H9 (cell line): Measurements from ENCODE around the gene SNX15. TPM values are rescaled to one million over a fixed set of nuclear protein-coding genes. Genes with fewer than 3 reads are reported as not detected.
A peak's percentile ranks its signal among the peaks of the same experiment; 100 is the strongest.

Experiments
- DNase-seq: peaks from one replicate; pipeline ENCODE4 v3.0.0-alpha.2; 2017
- H2AFZ ChIP-seq: one replicate; pipeline ENCODE4 v1.6.1; 2013; ENCODE audit warnings: mild to moderate bottlenecking, low read length, control low read depth, moderate library complexity
- H2AK5ac ChIP-seq: 2 replicates; pipeline ENCODE4 v1.6.1; 2013; ENCODE audit warnings: low read length, control low read depth, mixed read lengths; ENCODE audit not compliant: insufficient read length
- H2BK120ac ChIP-seq: one replicate; pipeline ENCODE4 v1.6.1; 2013; ENCODE audit warnings: low read depth, mild to moderate bottlenecking, low read length, control low read depth, inconsistent platforms; ENCODE audit not compliant: poor library complexity, severe bottlenecking
- H2BK12ac ChIP-seq: 2 replicates; pipeline ENCODE4 v1.6.1; 2013; ENCODE audit warnings: low read length, control low read depth, mixed read lengths, low read depth; ENCODE audit not compliant: insufficient read length
- H2BK15ac ChIP-seq: 2 replicates; pipeline ENCODE4 v1.6.1; 2013; ENCODE audit warnings: low read depth, low read length, control low read depth
- H2BK20ac ChIP-seq: one replicate; pipeline ENCODE4 v1.6.1; 2013; ENCODE audit warnings: low read depth, mild to moderate bottlenecking, low read length, control low read depth, inconsistent platforms; ENCODE audit not compliant: poor library complexity, severe bottlenecking
- H2BK5ac ChIP-seq: 2 replicates; pipeline ENCODE4 v1.6.1; 2013; ENCODE audit warnings: low read length, control low read depth, mixed read lengths; ENCODE audit not compliant: insufficient read length
- H3K14ac ChIP-seq: 2 replicates; pipeline ENCODE4 v1.6.1; 2013; ENCODE audit warnings: low read length, control low read depth; ENCODE audit not compliant: insufficient read depth
- H3K18ac ChIP-seq: 2 replicates; pipeline ENCODE4 v1.6.1; 2013; ENCODE audit warnings: low read depth, mild to moderate bottlenecking, mixed read lengths, low read length, control low read depth; ENCODE audit not compliant: insufficient read length
- H3K23ac ChIP-seq: 2 replicates; pipeline ENCODE4 v1.6.1; 2013; ENCODE audit warnings: low read length, control low read depth, mixed read lengths, low read depth; ENCODE audit not compliant: insufficient read length
- H3K23me2 ChIP-seq: 2 replicates; pipeline ENCODE4 v1.6.1; 2013; ENCODE audit warnings: low read depth, mild to moderate bottlenecking, mixed read lengths, low read length, control low read depth; ENCODE audit not compliant: insufficient read length, poor library complexity, severe bottlenecking
- H3K27ac ChIP-seq: 2 replicates; pipeline ENCODE4 v1.5.1; 2013; ENCODE audit warnings: low read length, control low read depth, mixed read lengths, low read depth; ENCODE audit not compliant: insufficient read length
- H3K27me3 ChIP-seq: 2 replicates; pipeline ENCODE4 v1.6.1; 2013; ENCODE audit warnings: low read length, control low read depth, inconsistent platforms; ENCODE audit not compliant: insufficient read depth
- H3K4ac ChIP-seq: 2 replicates; pipeline ENCODE4 v1.6.1; 2013; ENCODE audit warnings: low read depth, mild to moderate bottlenecking, control low read depth, inconsistent platforms, low read length, moderate library complexity
- H3K4me1 ChIP-seq: 2 replicates; pipeline ENCODE4 v1.6.1; 2013; ENCODE audit warnings: low read length, control low read depth, inconsistent platforms; ENCODE audit not compliant: insufficient read depth
- H3K4me2 ChIP-seq: 2 replicates; pipeline ENCODE4 v1.6.1; 2013; ENCODE audit warnings: low read length, control low read depth, mixed read lengths; ENCODE audit not compliant: insufficient read length, insufficient read depth
- H3K56ac ChIP-seq: 2 replicates; pipeline ENCODE4 v1.6.1; 2013; ENCODE audit warnings: low read depth, mild to moderate bottlenecking, mixed read lengths, low read length, control low read depth; ENCODE audit not compliant: insufficient read length
- H3K79me1 ChIP-seq: 2 replicates; pipeline ENCODE4 v1.6.1; 2013; ENCODE audit warnings: low read depth, mild to moderate bottlenecking, moderate library complexity, low read length, control low read depth, inconsistent platforms; ENCODE audit not compliant: insufficient read depth, poor library complexity, severe bottlenecking
- H3K79me2 ChIP-seq: 2 replicates; pipeline ENCODE4 v1.6.1; 2013; ENCODE audit warnings: low read length, control low read depth, inconsistent platforms; ENCODE audit not compliant: insufficient read depth
- H3K9ac ChIP-seq: 2 replicates; pipeline ENCODE4 v1.6.1; 2013; ENCODE audit warnings: low read length, control low read depth, mixed read lengths; ENCODE audit not compliant: insufficient read length; ENCODE audit errors: extremely low read depth
- H3K9me3 ChIP-seq: one replicate; pipeline ENCODE4 v1.6.1; 2013; ENCODE audit warnings: low read depth, low read length, inconsistent platforms; ENCODE audit not compliant: control insufficient read depth
- H3T11ph ChIP-seq: one replicate; pipeline ENCODE4 v1.6.1; 2013; ENCODE audit warnings: mild to moderate bottlenecking, low read length, control low read depth, inconsistent platforms
- H4K20me1 ChIP-seq: one replicate; pipeline ENCODE4 v1.6.1; 2013; ENCODE audit not compliant: control insufficient read depth, insufficient read length, insufficient read depth
- H4K5ac ChIP-seq: 2 replicates; pipeline ENCODE4 v1.6.1; 2013; ENCODE audit warnings: low read depth, mild to moderate bottlenecking, mixed read lengths, low read length, control low read depth; ENCODE audit not compliant: insufficient read length
- H4K8ac ChIP-seq: replicated peaks from 2 replicates; pipeline ENCODE4 v1.6.1; 2013; ENCODE audit warnings: low read length, control low read depth, mixed read lengths, low read depth; ENCODE audit not compliant: insufficient read length
- H4K91ac ChIP-seq: 2 replicates; pipeline ENCODE4 v1.6.1; 2013; ENCODE audit warnings: low read depth, mild to moderate bottlenecking, moderate library complexity, mixed read lengths, low read length, control low read depth; ENCODE audit not compliant: insufficient read length
- H3K27ac Mint-ChIP-seq, 3 experiments: 2 replicates in 2 of 3; 3 replicates in 1 of 3; pipeline ENCODE4 v1.8.0; 2020 to 2021; ENCODE audit warnings: mixed read lengths in 3 of 3, mild to moderate bottlenecking in 1 of 3, moderate library complexity in 1 of 3
- H3K27me3 Mint-ChIP-seq: 2 replicates; pipeline ENCODE4 v1.8.0; 2021; ENCODE audit warnings: low read depth, mild to moderate bottlenecking, moderate library complexity, mixed read lengths
- H3K36me3 Mint-ChIP-seq, 3 experiments: 2 replicates in 2 of 3; 3 replicates in 1 of 3; pipeline ENCODE4 v1.8.0; 2020 to 2021; ENCODE audit warnings: low read depth in 3 of 3, mixed read lengths in 3 of 3; ENCODE audit not compliant: insufficient read depth in 1 of 3
- H3K4me1 Mint-ChIP-seq, 2 experiments: 2 replicates each; pipeline ENCODE4 v1.8.0; 2020; ENCODE audit warnings: mixed read lengths in 2 of 2
- H3K4me3 Mint-ChIP-seq, 2 experiments: 2 replicates in 1 of 2; 3 replicates in 1 of 2; pipeline ENCODE4 v1.8.0; 2020 to 2021; ENCODE audit warnings: mild to moderate bottlenecking in 2 of 2, mixed read lengths in 2 of 2, moderate library complexity in 1 of 2
- H3K9me3 Mint-ChIP-seq, 2 experiments: 2 replicates in 1 of 2; 3 replicates in 1 of 2; pipeline ENCODE4 v1.8.0; 2020; ENCODE audit warnings: mild to moderate bottlenecking in 2 of 2, mixed read lengths in 2 of 2, moderate library complexity in 1 of 2
- CTCF ChIP-seq: fragments of 200-600 bp; sonication (generic); conservative IDR thresholded peaks from 3 replicates; pipeline ENCODE4 v1.8.0; 2021; ENCODE audit warnings: antibody characterized with exemption, mild to moderate bottlenecking
- WGBS: extraction: QIAGEN DNeasy Blood & Tissue Kit; methylation state at CpG from one replicate; pipeline ENCODE4 v1.1.7; 2013; ENCODE audit warnings: missing lambda C conversion rate, low lambda C conversion rate, mixed read lengths; ENCODE audit not compliant: insufficient read length; ENCODE audit errors: extremely low coverage; 5-methylcytosine and 5-hydroxymethylcytosine counted together
- total RNA-seq: library from RNA; stranded (reverse); gene quantifications from 2 replicates; pipeline ENCODE4 v1.2.1, GENCODE V29; 2021

Gene SNX15
- total RNA-seq, 1 experiment from 2014 or later: 24.3 TPM

DNA sequence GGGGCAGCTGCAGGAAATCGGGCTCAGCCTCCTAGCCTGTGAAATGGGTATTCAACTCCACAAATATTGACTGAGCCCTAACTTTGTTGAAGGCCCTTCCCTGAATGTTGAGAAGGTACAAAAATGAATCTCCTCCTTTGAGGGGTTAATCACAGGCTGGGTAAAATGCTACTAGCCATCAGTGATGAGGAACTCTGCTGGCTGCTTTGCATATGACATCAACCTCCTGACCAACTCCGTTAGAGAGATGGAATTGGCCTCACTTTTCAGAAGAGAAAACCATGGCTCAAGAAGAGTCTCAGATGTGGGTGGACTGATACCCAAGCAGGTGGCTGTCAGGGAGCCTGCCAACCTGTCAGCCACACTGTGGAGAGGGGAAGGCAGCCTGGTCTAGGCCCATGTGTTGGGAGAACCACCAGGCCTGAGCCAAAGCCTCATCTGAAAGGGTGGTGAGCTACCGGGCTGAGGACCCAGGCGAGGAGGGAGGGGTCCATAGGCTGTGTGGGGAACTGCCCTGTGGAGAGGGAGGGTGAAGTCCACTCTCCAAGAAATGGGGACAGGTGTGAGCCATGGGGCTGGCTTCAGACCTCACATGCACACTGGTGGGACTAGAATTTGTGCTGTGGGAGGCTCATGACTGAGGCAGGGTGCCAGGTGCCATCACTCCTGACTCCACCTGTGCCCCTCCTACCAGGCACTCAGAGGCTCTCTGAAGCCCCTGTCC lies 44.8 kb downstream of the SNX15 start:
- Histone ChIP-seq H3K18ac (no peak overlapping the region), H3K27ac (no peak overlapping the region), H2BK15ac (no peak overlapping the region), H2AFZ (no peak overlapping the region), H2BK20ac (no peak overlapping the region), H4K5ac (peak overlapping the region; percentile 42), H3K56ac (no peak overlapping the region), H3K4me1 (peaks cover 2% of the 10 kb centered on the region; the same call in 1 of the 2 replicates), H3K4ac (no peak overlapping the region), H3K23me2 (no peaks in the 10 kb centered on the region), H2BK5ac (no peak overlapping the region), H3K4me2 (no peak overlapping the region), H3K9me3 (no peaks in the 10 kb centered on the region), H3K23ac (no peak overlapping the region), H3K79me2 (no peaks in the 10 kb centered on the region), H4K91ac (no peak overlapping the region), H4K8ac (no peak overlapping the region), H3K79me1 (no peaks in the 10 kb centered on the region), H2BK120ac (no peak overlapping the region), H3T11ph (no peak overlapping the region), H3K14ac (no peak overlapping the region), H2BK12ac (no peak overlapping the region), H3K9ac (no peak overlapping the region), H4K20me1 (no peaks in the 10 kb centered on the region), H2AK5ac (no peak overlapping the region), H3K27me3 (no peaks in the 10 kb centered on the region)
- TF ChIP-seq CTCF: no peak
- no peaks in the 10 kb centered on the region for H3K9me3 Mint-ChIP-seq
- peaks cover 8 to 18% (median 16%) of the 10 kb centered on the region in 3 experiments for H3K36me3 Mint-ChIP-seq
- no CpG with 5 or more reads among the region's 4 CpGs for WGBS
- H3K4me1 Mint-ChIP-seq: peaks cover 8 to 13% of the 10 kb centered on the region in 2 experiments
- DNase-seq: no peak
- H3K27me3 Mint-ChIP-seq: no peaks in the 10 kb centered on the region
- H3K4me3 Mint-ChIP-seq: no peak overlapping the region
- peak overlapping the region in 1 of 3 experiments; percentile 15; a peak in 1 of 7 replicates for H3K27ac Mint-ChIP-seq
